ENCODE data around the gene YIPF3.
"Not testable (repeated sequence)": the region's sequence is repeated elsewhere in the genome, so short reads cannot be mapped to it uniquely, and the experiment has no call there.

The YIPF3 gene

DNA sequence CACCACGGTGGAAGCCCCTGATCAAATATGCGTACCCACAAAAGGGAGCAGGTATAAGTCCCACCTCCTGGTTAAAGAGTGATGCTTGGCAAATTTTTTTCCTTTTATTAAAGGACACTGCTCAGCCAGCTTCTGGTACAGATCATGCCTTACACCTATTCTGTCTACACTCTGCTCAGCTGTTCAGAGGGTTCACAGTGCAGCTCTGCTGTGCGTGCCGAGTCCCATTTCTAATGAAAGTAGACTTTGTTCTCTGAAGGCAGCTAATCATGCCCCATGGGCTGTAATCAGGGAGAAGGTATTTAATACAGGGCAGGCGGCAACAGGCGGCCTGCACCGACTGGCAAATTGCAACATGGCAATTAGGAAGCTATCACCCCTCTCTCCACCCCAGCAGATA is 22.9 kb downstream of the YIPF3 start:
- no peak for DNase-seq (ENCODE audit: low read depth in 1 of 2, low spot score in 1 of 2)

DNA sequence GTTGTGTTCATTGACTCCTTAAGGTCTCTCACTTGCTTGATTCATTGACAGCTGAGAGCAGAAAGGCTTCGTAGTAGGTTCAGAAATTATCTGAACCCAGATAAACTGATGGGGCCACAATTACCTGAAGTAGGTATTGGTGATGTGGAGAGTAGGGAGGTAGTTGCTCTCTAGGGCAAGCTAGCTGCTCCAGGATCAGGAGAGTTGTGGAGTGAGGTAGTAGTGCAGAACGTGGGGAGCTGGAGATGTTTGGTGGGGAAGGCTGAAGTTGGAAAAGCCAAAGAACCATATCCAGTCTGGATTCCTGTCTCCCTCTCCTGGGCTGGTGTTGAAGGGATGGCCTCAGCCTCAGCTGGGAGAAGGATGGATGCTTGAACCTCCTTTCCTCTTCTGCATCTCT is 23.5 kb downstream of the YIPF3 start:
- no peak for DNase-seq (ENCODE audit: low read depth in 1 of 2, low spot score in 1 of 2)

DNA sequence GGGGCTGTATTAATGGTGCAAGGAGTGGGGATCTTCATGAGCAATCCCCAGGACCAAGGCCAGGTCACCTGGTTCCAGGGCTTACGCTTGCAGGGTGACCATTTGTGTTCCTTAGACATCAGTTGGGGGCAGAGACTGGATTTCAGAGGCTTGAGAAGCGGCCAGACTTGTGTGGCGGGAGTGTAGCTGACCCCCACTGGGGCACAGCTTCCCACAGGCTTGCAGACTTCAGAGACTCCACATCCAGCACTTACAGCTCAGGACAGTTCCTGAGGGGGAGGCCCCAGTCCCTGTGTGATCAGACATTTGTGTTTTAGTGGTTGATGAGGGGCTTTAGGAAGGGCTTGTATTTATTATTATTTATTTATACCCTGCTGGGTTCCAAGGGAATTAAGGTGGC is 24.1 kb downstream of the YIPF3 start:
- DNase-seq (ENCODE audit: low read depth in 1 of 2, low spot score in 1 of 2) = no peak

DNA sequence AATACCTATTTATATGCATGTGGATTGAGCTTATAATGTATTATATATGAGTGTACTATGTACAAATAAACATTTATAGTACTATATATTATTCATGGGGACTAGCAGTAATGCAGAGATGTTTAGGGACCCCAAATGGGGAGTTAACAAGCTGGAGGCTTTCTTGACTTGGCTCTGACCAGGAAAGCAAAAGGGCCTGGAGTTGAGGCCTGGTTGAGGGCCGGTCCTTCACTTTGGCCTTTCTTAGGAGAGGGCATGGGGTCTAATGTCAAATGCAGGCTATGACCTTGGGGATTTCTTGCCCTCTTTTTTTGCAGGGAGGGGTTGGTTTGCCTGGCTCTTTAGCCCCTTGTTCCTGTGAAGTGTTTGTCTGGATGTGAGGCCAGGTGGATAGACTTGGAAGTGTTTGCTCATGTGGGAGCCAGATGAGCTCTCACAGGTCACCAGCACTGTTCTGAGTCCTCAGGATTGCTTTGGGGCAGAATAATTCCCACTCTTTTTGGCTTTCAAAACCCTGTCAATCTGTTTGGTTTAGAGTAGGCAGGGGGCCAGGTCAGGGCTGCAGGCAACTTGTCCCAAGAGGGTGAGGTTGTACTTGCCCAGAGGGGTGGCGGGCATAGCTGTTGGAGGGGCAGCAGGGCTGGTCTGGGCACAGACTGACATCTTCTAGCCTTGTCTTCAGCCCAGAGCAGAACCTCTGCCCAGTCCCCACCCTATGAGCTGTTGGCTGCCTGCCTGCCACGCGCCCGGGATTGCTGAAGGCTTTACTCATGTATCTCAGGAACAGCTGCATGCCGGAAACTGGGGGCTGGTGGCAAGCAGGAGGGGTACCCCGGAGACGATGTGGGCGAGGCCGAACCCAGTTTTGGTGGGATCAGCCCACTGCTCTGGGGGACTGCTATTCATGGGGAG is 24.7 kb downstream of the YIPF3 start:
- no peak for DNase-seq (ENCODE audit: low read depth in 1 of 2, low spot score in 1 of 2)

DNA sequence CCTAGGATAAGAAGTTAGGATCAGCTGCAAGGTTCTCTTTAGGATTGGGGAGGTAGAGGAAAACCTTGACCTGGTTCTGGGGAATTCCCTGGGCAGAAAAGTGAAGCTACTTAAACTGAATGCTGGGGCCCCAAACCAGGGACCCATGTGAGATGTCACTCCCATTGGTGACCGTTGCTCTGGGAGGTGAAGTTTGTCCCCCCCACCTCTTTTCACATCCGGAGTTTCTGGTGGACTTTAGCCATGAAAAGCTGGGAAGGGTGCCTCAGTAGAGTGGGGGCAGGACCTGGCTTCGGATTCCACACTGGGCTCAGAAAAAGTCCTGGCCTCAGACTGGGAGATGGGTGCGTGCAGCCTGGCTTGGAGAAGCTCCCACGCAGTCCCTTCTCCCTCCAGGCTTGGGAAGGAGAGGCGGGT is 26.2 kb downstream of the YIPF3 start:
- no peak for DNase-seq (ENCODE audit: low read depth in 1 of 2, low spot score in 1 of 2)

DNA sequence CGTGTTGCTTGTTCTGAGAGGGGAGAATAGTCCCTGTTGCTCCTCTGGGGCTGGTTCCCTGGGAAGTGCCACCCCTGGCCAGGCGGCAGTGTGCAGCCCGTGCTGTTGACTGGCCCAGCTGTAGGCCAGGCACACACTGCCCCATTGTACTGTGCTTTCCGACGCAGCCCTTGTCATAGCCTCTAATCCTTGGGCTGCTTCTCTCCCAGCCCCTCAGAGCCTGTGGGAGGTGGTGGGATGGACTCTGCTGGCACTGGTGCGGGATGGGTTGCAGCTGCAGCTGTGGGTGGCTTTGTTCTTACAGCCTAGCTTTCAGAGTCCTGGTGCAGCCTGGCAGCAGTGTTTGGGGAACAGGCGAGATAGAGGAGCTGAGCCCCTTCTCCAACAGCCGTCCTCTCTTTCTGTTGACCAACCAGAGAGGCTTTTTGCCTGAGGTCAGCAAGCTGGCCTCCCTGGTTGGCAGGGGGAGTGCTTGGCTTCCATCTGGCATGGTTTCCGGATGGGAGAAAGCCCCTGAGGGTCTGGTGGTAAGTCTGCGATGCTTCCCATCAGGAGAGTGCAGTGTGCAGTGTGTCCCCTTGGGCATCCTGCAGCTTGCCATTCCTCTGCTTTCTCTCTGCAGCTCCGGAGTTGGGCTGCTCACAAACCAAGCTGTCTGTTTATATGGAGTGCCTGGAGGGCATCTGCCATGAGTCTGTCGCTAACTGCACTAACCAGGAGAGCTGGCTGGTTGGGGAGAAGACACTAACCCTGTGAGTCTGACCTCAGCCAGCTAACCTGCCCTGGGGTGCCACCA is 27.3 kb downstream of the YIPF3 start:
- no peak for DNase-seq (ENCODE audit: low read depth in 1 of 2, low spot score in 1 of 2)

DNA sequence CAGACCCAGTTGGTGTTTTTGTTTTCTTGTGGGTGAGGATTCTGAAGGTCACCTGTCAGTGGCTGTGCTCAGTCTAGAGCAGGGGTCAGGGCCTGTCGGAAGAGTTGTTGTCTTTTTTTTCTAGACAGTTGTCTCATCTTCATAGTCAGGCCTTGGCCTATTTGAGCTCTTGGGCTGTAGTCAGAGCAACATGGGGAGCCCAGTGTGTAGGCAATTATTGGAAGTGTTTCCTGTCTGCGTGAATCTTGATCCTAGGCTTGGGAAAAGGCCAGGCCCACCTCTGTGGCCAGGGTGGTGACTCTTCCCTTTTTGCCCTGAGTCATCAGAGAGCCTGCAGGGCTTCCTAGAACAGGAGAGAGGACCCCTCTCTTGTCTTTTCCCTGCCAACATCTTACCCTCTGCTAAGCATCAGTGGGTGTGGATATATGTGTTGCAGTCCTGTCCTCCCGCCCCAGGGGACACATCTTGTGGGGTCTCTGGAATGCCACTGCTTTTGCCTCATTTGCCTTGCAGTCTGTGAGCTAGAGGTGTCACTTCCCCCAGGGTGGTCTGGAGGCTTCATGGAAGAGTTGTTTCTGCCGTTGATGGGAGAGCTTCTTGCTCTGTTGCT is 28.0 kb downstream of the YIPF3 start:
- no peak for DNase-seq (ENCODE audit: low read depth in 1 of 2, low spot score in 1 of 2)

DNA sequence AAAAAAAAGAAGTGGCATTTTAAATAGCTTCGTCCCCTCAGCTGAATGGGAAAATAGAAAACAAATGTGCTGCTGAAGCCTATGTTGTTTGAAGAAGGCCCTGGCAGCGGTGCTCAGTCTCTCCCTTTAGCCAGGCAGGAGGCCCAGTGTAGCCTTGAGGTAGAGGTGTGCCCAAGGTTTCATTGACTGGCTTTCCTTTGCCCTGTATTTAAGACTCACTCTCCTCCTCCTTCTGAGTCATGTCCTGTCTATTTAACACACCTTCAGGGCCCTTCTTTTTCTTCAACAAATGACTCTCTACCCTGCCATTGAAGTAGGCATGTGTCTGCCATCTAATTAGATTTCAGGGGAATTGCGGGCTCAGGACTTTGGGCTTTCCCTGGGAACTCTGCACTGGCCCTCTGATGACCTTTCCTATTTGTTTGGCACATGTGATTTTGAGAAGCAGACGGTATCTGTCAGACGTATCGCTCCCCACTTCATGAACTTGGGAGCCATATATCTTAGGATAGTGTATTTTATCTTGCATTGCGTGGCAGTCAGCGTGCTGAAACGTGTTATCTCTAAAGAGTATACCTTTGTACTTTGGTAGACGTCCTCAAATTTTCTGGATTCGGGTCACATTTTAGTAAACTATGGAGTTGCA is 35.0 kb downstream of the YIPF3 start:
- no peak for DNase-seq (ENCODE audit: low read depth in 1 of 2, low spot score in 1 of 2)

DNA sequence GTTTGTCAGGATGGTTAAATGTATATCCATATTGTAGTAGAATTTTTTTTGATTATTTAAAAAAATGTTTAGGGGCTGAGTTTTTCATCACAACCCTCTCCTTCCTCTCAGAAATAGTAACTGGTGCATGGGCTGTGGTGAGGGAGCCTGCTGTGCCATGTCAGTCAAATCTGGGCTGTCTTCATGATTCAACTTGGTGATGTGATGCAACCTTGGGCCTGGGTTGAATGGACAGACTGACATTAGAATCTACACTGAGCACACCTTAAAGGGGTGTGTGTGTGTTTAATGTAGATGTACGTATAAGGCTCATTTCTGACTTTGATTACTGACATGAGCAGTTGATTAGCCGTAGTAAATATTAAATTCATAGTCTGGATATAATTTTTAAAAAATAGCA is 35.7 kb downstream of the YIPF3 start:
- no peak for DNase-seq (ENCODE audit: low read depth in 1 of 2, low spot score in 1 of 2)

DNA sequence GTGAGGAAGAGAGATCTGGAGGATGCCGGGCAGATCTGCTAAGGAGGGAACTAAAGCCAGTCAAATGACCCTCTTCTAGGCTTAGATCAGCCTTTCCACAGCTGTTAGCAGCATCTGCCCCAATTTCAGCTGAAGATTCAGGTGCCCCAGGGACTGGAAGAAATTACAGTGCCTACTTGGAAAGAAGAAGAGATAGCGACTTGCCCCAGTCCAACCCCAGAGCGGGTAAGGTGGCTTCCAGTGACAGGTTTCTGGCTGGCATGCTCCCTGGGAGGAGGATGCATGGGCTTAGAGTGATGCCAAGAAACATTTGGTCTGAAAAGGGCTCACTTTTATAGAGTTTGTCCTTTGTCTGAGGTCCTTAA is 38.7 kb downstream of the YIPF3 start:
- no peak for DNase-seq (ENCODE audit: low read depth in 1 of 2, low spot score in 1 of 2)

DNA sequence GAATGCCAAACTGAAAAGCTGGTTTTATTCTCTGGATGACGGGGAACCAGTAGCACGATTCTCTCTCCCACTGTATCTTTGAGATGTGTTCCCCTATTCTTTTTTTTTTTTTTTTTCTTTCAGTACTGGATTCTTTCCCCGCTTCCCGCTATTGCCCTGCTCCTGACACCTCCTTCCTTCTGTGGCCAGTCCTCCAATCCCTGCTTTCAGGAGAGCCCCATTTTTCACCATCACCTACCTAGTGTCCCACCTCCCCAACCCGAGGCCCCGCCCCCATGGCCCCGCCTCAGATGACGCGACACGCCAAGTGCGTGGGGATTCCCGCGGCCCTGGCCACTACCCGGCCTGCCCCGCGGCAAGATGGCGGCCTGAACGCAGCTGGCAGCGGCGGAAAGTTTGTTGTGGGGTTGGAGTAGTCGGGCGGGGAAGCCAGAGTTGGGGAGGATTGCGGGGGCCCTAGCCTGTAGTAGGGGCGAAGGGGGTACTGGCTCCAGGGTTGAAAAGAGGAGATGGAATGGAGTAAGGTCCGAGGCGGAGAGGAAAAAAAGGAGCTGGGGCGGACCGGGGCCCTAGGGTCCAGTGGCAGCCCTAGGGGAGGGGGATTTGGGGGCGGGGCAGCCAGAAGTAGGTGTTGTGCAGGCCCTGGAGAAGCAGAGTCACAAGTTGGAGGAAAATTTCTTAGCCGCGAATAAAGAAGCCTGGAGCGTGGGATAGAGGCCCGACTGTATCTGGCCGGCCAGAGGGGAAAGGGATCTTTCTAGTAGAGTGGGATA is 39.3 kb downstream of the YIPF3 start, which contains the start of gene TJAP1:
TSS of gene TJAP1 (plus strand) at position 336 of the 773 bp plus-strand sequence. CDS start 21,432 bp downstream, outside the sequence.
- peak; percentile 96 to 98 for DNase-seq (ENCODE audit: low read depth in 1 of 2, low spot score in 1 of 2)

DNA sequence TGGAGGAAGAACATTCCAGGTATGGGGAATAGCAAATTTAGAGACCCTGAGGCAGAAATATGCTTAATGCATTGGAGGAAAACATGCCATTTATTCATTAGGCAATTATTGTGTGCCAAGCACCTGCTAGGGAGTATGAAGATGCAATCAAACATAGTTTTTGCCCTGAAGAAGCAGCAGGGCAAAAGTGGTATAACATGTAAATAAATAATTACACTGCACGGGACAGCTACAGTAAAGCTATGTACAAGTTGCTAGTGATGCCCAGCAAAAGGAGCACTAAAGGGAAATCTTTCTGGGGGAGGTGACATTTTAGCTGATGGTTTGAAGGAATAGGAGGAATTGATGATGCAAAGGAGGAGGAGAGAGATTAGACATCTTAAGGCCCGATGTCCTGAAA is 40.0 kb downstream of the YIPF3 start:
- no peak for DNase-seq (ENCODE audit: low read depth in 1 of 2, low spot score in 1 of 2)

DNA sequence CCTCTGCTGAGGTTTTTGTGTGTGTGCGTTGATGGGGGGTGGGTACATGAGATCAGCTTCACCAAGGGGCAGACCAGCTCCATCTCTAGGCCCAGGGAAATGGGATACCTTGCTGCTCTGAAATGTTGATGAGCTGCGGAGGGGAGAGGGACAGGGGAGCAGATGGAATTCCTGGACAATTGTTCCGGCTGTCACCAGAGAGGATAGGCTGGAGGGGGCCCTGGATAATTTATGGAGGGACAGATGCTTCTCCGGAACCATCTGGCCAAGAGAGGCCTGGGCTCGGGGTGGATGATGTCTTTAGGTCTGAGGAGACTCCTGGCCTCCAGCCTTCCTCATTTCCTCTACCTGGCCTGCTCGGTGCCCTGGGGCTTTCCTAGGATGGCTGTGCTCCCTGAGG is 41.2 kb downstream of the YIPF3 start:
- DNase-seq (ENCODE audit: low read depth in 1 of 2, low spot score in 1 of 2) = no peak

DNA sequence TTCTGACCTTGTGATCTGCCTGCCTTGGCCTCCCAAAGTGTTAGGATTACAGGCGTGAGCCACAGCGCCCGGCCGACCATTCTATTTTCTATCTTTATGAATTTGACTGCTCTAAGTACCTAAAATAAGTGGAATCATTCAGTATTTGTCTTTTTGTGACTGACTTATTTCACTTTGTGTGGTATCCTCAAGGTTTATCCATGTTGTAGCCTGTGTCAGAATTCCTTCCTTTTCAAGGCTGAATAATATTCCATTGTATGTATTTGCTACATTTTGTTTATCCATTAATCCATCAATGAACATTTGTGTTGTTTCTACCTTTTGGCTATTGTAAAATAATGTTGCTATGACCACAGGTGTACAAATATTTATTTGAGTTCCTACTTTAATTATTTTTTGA is 44.2 kb downstream of the YIPF3 start:
- DNase-seq (ENCODE audit: low read depth in 1 of 2, low spot score in 1 of 2) = no peak

DNA sequence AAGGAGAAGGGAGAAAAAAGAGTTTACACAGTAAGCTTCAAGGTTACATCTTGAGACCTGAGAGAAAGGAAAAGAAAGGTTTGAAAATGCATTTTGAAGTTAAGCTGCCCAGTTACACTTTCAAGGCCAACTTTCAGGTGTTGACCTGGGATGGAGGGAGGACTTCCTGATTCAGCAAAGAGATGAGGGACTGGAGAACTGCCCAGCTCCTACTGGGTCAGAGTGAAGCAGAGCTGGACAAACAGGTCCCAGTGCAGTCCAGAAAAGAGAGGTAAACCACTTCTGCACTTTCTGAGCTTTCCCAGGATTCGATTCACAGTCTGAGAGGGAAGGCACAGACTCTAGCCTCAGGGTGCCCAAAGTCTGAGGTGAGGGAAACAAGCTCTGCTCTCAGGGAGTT is 45.3 kb downstream of the YIPF3 start:
- no peak for DNase-seq (ENCODE audit: low read depth in 1 of 2, low spot score in 1 of 2)

DNA sequence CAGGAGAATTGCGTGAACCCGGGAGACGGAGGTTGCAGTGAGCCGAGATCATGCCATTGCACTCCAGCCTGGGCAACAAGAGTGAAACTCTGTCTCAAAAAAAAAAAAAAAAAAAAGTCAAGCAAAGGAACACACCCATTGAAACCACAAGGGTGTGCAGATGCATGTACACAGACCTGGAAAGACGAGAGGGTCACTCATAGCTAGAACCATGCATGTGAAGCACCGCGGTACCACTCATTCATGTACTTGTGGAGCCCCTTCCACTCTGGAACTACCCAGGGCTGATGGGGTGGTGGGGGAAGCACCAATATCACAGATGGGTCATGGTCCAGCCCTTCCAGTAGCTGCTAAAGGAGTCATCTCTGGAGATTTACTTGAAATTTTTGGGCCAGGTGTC is 46.8 kb downstream of the YIPF3 start:
- DNase-seq (ENCODE audit: low read depth in 1 of 2, low spot score in 1 of 2) = no peak

DNA sequence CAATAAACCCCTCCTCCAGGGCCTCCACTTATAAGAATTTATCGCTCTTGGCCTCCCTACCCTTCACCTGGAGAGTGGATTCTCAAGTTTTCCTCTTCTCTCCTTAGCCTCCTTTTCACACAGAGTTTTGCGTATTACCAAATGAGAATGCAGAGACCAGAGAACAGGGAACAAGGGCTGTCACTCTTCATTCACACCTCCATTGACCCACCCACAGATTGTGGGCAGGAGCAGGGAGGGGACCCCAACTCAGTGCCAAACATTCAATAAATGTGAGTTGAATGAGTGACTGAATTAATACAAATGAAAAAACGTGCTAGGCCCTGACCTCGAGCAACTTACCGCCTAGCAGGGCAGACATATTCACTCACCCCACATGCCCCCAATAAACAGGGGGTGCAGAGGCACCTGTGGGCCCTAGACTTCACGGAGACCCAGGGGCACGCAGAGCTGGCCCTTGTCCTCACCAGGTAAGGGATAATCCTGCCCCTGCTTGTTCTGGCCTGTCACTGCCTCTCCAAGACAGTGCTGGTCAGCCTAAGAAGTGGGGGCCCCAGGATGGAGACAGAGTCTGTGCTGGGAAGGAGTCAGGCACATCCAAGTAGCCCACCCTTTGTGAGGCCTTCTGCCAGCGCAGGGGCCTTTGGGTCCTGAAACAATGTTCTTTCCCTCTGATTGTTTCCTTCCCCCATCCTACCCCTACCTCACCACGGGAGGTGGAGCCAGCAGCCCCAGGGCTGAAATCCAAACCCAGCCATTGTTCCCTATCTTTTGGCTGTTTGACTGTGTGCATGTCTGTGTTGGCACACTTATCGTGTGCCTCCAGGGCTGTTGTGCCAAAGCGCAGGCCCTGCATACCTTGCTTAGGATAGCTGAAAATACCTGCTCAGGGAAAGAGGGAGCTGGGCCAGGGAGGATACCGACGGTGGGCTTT is 47.7 kb downstream of the YIPF3 start:
- no peak for DNase-seq (ENCODE audit: low read depth in 1 of 2, low spot score in 1 of 2)

DNA sequence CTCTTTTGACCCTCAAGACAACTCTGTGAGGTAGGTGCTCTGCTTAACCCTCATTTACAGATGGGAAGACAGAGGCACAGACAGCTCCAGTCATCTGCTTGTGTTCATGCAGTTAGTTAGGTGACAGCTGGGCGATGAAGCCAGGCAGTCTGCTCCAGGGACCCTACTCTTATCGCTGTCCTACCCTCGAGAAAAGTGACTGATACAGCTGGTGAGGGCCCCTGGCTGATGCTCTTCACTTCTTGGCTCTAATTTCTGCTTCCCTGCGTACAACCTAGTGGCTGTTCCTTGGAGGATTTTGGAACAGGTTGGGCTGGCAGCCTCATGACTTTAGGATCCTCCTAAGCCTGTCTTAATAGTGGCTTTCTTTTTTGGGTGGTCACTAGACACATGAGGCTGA is 48.5 kb downstream of the YIPF3 start:
- no peak for DNase-seq (ENCODE audit: low read depth in 1 of 2, low spot score in 1 of 2)

DNA sequence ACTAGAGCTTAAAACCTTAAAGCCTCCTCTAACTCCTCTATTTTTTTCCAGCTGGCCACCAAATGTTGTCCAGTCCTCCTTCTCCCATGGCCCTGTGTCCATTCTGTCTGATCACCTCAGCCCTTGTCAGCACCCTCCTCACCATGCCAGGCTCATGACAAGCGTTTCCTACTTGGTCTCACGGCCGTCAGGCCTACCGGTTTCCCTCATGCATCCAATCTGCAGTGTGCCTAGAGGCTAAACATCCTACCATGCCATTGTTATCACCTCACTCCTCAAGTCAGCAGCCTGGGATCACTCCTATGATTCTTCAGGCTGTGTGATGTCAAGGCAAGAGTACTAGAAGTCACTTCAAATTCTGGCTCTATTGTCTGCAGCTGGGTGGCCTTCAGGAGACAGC is 49.0 kb downstream of the YIPF3 start:
- no peak for DNase-seq (ENCODE audit: low read depth in 1 of 2, low spot score in 1 of 2)

DNA sequence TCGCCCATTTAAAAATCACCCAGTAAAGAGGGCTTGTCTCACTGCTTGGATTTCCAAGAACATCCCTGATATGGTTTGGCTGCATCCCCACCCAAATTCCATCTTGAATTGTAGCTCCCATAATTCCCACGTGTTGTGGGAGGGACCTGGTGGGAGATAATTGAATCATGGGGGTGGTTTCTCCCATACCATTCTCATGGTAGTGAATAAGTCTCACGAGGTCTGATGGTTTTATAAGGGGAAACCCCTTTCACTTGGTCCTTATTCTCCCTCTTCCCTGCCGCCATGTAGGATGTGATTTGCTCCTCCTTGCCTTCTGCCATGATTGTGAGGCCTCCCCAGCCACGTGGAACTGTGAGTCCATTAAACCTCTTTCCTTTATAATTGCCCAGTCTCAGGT is 49.5 kb downstream of the YIPF3 start:
- not testable (repeated sequence) for DNase-seq (ENCODE audit: low read depth in 1 of 2, low spot score in 1 of 2)
